IMR-90 (cell line): ENCODE measurements around the gene ME3.

Experiments
- BHLHE40 ChIP-seq: fragments of 150-350 bp; IDR thresholded peaks from 2 replicates; pipeline ENCODE4 v1.6.1; 2016; ENCODE audit warnings: mild to moderate bottlenecking, low read depth, low read length
- CEBPB ChIP-seq: IDR thresholded peaks from 2 replicates; pipeline ENCODE4 v1.6.1; 2012; ENCODE audit warnings: low read depth, low read length, improper control_type of control experiment
- CTCF ChIP-seq: conservative IDR thresholded peaks from 2 replicates; pipeline ENCODE4 v1.5.1; 2012; ENCODE audit warnings: mild to moderate bottlenecking, low read depth, low read length, improper control_type of control experiment
- FOS ChIP-seq: fragments of 150-350 bp; IDR thresholded peaks from 2 replicates; pipeline ENCODE4 v1.6.1; 2016; ENCODE audit warnings: low read depth, low read length
- MAFK ChIP-seq: IDR thresholded peaks from 2 replicates; pipeline ENCODE4 v1.6.1; 2012; ENCODE audit warnings: low read depth, low read length, improper control_type of control experiment
- MXI1 ChIP-seq: IDR thresholded peaks from 2 replicates; pipeline ENCODE4 v1.6.1; 2012; ENCODE audit warnings: low read depth, mild to moderate bottlenecking, low read length, moderate library complexity, borderline replicate concordance
- NFE2L2 ChIP-seq: fragments of 150-350 bp; IDR thresholded peaks from 2 replicates; pipeline ENCODE4 v1.6.1; 2016; ENCODE audit warnings: low read depth, mild to moderate bottlenecking, low read length
- POLR2A ChIP-seq: IDR thresholded peaks from 2 replicates; pipeline ENCODE4 v1.6.1; 2012; ENCODE audit warnings: mild to moderate bottlenecking, low read depth, low read length
- RCOR1 ChIP-seq: IDR thresholded peaks from 2 replicates; pipeline ENCODE4 v1.6.1; 2012; ENCODE audit warnings: mild to moderate bottlenecking, low read length, improper control_type of control experiment; ENCODE audit not compliant: insufficient replicate concordance
- RFX5 ChIP-seq: IDR thresholded peaks from 2 replicates; pipeline ENCODE4 v1.8.0; 2012; ENCODE audit warnings: low read depth, mild to moderate bottlenecking, low read length, moderate library complexity
- SMC3 ChIP-seq: fragments of 150-350 bp; IDR thresholded peaks from 2 replicates; pipeline ENCODE4 v1.6.1; 2016; ENCODE audit warnings: low read depth, mild to moderate bottlenecking, antibody characterized with exemption, low read length, moderate library complexity
- TF ChIP-seq, protein P1 (sequence below): fragments of 150-350 bp; IDR thresholded peaks from 2 replicates; pipeline ENCODE4 v1.6.1; 2016; ENCODE audit warnings: low read depth, mild to moderate bottlenecking, low read length, moderate library complexity, borderline replicate concordance

GRCh38 chr11:86587264-86588193 lies 84.9 kb downstream of the ME3 start:
- TF ChIP-seq BHLHE40: no peak
- TF ChIP-seq SMC3: no peak
- TF ChIP-seq CTCF: no peak
- no peak for TF ChIP-seq MAFK
- no peak for TF ChIP-seq CEBPB
- TF ChIP-seq MXI1: no peak
- TF ChIP-seq RCOR1: no peak
- TF ChIP-seq, protein P1, sequence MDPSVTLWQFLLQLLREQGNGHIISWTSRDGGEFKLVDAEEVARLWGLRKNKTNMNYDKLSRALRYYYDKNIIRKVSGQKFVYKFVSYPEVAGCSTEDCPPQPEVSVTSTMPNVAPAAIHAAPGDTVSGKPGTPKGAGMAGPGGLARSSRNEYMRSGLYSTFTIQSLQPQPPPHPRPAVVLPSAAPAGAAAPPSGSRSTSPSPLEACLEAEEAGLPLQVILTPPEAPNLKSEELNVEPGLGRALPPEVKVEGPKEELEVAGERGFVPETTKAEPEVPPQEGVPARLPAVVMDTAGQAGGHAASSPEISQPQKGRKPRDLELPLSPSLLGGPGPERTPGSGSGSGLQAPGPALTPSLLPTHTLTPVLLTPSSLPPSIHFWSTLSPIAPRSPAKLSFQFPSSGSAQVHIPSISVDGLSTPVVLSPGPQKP: no peak
- no peak for TF ChIP-seq FOS
- TF ChIP-seq POLR2A: no peak
- no peak for TF ChIP-seq RFX5
- no peak for TF ChIP-seq NFE2L2
